Peyer's patch (tissue), 4 donors: ENCODE results near the gene SMOC1. TPM values are rescaled to one million over a fixed set of nuclear protein-coding genes. Genes with fewer than 3 reads are reported as not detected.

Experiments
- DNase-seq, 3 donors: peaks; one replicate each; pipeline ENCODE4 v3.0.0-alpha.2; 2017 to 2019
- H3K27ac ChIP-seq, 4 donors: fragments of 200-600 bp; sonication (generic); one replicate each; pipeline ENCODE4 v1.5.1; 2016 to 2019
- H3K27me3 ChIP-seq, 2 donors: fragments of 200-600 bp; sonication (generic); one replicate each; pipeline ENCODE4 v1.5.1; 2019
- H3K36me3 ChIP-seq, 3 donors: fragments of 200-600 bp; sonication (generic); one replicate each; pipeline ENCODE4 v1.5.1; 2016 to 2019
- H3K4me1 ChIP-seq, 4 donors: fragments of 200-600 bp; sonication (generic); one replicate each; pipeline ENCODE4 v1.5.1; 2016 to 2019
- H3K4me3 ChIP-seq, 4 donors: fragments of 200-600 bp; sonication (generic); 1 replicate in 3 of 4; 2 replicates in 1 of 4; pipeline ENCODE4 v1.5.1; 2016 to 2019; ENCODE audit warnings: mild to moderate bottlenecking in 1 of 4
- H3K9me3 ChIP-seq, 4 donors: fragments of 200-600 bp; sonication (generic); one replicate each; pipeline ENCODE4 v1.5.1; 2016 to 2019; ENCODE audit warnings: mild to moderate bottlenecking in 1 of 4
- POLR2A ChIP-seq, 2 donors: fragments of 450-650 bp; IDR thresholded peaks; one replicate each; pipeline ENCODE4 v1.5.1; 2017; ENCODE audit warnings: antibody characterized with exemption in 2 of 2, mild to moderate bottlenecking in 2 of 2, moderate library complexity in 2 of 2
- total RNA-seq, 4 donors: library from RNA; depleted of rRNA; stranded (reverse); fragments of >200 nt; gene quantifications; one replicate each; pipeline ENCODE4 v1.1.0, GENCODE V29; 2016
- TF ChIP-seq, protein P1 (sequence below), 6 experiments: fragments of 450-650 bp in 4 of 6; fragments of 200-600 bp in 2 of 6; sonication (generic) in 1 of 6; IDR thresholded peaks; one replicate each; pipeline ENCODE4 v1.5.1; 2017 to 2019; ENCODE audit warnings: antibody characterized with exemption in 6 of 6, mild to moderate bottlenecking in 3 of 6, moderate library complexity in 1 of 6

The SMOC1 gene
- total RNA-seq, 4 donors from 2014 or later: 0.35 to 0.54 (median 0.38) TPM; not detected in 1

DNA sequence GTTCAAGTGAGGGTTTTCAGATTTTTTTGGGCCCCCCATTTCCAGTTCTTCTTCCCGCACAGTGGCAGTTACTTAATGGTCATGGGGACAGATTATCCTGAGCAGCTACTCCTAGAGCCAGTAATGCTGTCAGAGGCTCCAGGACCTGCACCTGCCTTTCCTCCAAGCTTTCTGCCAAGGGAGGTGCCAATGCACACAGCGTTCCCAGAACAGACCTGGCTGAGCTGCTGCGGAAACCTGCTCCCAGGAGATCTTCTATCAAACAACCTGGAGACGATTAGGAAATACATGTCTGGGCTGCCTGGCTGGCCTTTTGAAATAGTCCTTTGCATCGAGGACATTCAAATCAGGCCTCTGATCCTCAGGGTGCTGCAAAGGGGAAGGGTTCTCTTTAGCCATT, 188.6 kb downstream of the SMOC1 start:
- Histone ChIP-seq H3K27me3 (no peaks in the 10 kb centered on the region), H3K9me3 (no peaks in the 10 kb centered on the region), H3K4me1 (no peaks in the 10 kb centered on the region), H3K27ac (no peak overlapping the region), H3K4me3 (no peak overlapping the region), H3K36me3 (no peaks in the 10 kb centered on the region)
- TF ChIP-seq, protein P1, sequence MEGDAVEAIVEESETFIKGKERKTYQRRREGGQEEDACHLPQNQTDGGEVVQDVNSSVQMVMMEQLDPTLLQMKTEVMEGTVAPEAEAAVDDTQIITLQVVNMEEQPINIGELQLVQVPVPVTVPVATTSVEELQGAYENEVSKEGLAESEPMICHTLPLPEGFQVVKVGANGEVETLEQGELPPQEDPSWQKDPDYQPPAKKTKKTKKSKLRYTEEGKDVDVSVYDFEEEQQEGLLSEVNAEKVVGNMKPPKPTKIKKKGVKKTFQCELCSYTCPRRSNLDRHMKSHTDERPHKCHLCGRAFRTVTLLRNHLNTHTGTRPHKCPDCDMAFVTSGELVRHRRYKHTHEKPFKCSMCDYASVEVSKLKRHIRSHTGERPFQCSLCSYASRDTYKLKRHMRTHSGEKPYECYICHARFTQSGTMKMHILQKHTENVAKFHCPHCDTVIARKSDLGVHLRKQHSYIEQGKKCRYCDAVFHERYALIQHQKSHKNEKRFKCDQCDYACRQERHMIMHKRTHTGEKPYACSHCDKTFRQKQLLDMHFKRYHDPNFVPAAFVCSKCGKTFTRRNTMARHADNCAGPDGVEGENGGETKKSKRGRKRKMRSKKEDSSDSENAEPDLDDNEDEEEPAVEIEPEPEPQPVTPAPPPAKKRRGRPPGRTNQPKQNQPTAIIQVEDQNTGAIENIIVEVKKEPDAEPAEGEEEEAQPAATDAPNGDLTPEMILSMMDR (IDR thresholded peaks at IDR 0.05): no peak
- TF ChIP-seq POLR2A (IDR thresholded peaks at IDR 0.05): no peak
- no peak for DNase-seq

DNA sequence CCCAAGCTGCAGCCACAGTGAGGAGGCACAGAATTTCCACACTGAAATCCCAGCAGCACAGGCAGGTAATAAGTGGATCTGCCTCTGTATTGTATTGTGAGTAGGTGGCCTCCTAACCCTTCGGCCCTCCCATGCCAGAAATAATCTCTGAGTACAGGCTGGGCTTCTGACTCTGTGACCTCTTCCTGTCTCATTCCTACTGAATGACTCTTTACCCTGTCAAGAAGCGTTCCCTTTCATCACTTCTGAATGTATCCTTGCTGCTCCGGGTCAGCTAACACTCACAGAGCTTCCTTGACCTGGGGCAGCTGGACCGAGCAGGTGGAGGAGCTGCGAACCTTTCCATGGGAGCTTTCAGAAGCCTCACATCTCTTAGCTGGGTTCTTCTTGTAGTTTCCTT, 190.0 kb downstream of the SMOC1 start:
- TF ChIP-seq, protein P1 (IDR thresholded peaks at IDR 0.05): no peak
- no peak for TF ChIP-seq POLR2A (IDR thresholded peaks at IDR 0.05)
- no peak for DNase-seq
- Histone ChIP-seq H3K27ac (no peak overlapping the region), H3K4me3 (no peak overlapping the region), H3K36me3 (no peaks in the 10 kb centered on the region), H3K9me3 (no peaks in the 10 kb centered on the region), H3K27me3 (no peaks in the 10 kb centered on the region), H3K4me1 (no peaks in the 10 kb centered on the region)

DNA sequence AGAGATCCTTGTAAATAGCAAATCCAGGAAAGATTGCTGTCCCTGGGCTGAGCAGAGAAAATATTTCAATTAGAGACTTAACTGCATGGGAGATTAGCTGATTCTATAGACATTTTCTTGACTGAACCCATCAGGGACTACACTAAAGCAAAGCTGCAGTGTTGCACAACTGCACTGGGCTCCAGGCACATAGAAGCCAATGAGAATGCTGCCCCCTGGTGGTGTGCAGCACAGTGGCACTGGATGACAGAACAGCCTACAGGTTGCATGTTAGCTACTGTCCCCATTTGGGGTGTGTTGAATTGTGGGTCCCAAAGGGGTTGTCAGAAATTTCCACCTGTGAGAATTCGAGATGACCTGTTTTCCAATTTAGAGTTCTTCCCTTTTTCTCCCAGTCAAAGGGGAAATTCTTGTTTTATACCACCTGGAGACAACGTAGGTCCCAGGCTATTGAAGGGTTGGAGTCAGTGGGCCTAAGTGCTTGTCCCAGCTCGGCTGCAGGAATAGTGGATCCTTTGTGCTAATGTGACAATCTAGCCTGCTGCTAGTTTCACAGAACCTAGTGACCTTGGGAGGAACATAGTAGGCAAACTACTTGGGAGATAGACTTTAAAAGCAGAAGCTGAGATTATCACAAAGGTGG, 194.8 kb downstream of the SMOC1 start:
- peak in 2 of 3 donors; percentile 60 to 75 for DNase-seq
- no peaks in the 10 kb centered on the region for H3K9me3 ChIP-seq
- no peak overlapping the region for H3K27ac ChIP-seq
- H3K4me3 ChIP-seq: no peak overlapping the region
- no peaks in the 10 kb centered on the region for H3K36me3 ChIP-seq
- TF ChIP-seq, protein P1 (IDR thresholded peaks at IDR 0.05): peak in 4 of 6 experiments; percentile 53 to 76 (median 71)
- TF ChIP-seq POLR2A (IDR thresholded peaks at IDR 0.05): no peak
- H3K4me1 ChIP-seq: no peaks in the 10 kb centered on the region
- no peaks in the 10 kb centered on the region for H3K27me3 ChIP-seq

DNA sequence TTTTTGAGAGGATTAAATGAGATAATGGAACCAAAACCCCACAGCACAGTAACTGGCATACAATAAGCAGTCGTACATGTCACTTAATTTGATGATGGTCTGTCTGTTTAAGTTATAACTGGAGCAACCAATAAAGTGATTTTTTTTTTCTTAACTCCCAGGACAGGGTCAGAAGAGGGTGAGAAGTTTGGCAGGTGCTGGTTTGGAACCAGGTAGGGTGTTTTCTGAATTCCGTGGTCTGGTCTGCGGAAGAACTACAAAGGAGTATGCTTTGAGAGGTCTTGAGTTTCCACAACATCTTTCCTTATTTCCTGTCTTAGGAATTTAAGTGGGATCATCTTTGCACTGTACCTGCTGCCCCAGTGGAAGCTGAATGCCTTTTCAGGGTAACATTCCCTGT, 197.8 kb downstream of the SMOC1 start:
- no peak for DNase-seq
- H3K4me3 ChIP-seq: no peak overlapping the region
- H3K36me3 ChIP-seq: no peaks in the 10 kb centered on the region
- no peaks in the 10 kb centered on the region for H3K27me3 ChIP-seq
- H3K27ac ChIP-seq: no peak overlapping the region
- TF ChIP-seq, protein P1 (IDR thresholded peaks at IDR 0.05): no peak
- TF ChIP-seq POLR2A (IDR thresholded peaks at IDR 0.05): no peak
- no peaks in the 10 kb centered on the region for H3K9me3 ChIP-seq
- H3K4me1 ChIP-seq: no peaks in the 10 kb centered on the region

DNA sequence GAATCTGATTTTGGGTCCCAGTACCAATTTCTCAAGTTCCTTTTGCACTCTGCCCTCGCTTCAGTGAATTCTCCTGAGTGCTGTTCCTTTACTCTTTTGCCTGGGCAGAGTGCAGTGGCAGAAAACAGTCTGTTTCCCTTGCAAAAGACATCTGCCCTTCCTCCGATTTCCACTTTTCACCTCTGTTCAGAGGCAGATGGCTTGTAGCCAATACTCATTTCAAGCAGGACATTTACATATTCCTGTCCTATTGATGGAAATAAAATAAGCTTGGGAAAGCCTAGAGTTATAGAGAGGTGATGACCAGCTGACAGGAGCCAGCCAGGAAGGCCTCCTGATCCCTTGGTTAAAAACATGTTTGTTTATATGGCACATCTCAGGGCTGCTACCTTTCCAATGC, 198.5 kb downstream of the SMOC1 start:
- Histone ChIP-seq H3K9me3 (no peaks in the 10 kb centered on the region), H3K27me3 (no peaks in the 10 kb centered on the region), H3K4me3 (no peak overlapping the region), H3K4me1 (no peaks in the 10 kb centered on the region), H3K27ac (no peak overlapping the region), H3K36me3 (no peaks in the 10 kb centered on the region)
- no peak for DNase-seq
- TF ChIP-seq, protein P1 (IDR thresholded peaks at IDR 0.05): no peak
- no peak for TF ChIP-seq POLR2A (IDR thresholded peaks at IDR 0.05)

- H3K9me3 ChIP-seq: no peaks in the 10 kb centered on the region
- no peaks in the 10 kb centered on the region for H3K36me3 ChIP-seq
- DNase-seq: no peak
- H3K27me3 ChIP-seq: no peaks in the 10 kb centered on the region
- H3K4me3 ChIP-seq: no peak overlapping the region
- TF ChIP-seq POLR2A (IDR thresholded peaks at IDR 0.05): no peak
- TF ChIP-seq, protein P1 (IDR thresholded peaks at IDR 0.05): no peak
- H3K27ac ChIP-seq: no peak overlapping the region
- H3K4me1 ChIP-seq: no peaks in the 10 kb centered on the region
Measured at GRCh38 chr14:70078329-70078728, 199.1 kb downstream of the SMOC1 start.
